ENCODE data around the gene NAPSA. TPM values are rescaled to one million over a fixed set of nuclear protein-coding genes. Genes with fewer than 3 reads are reported as not detected.
A peak's percentile ranks its signal among the peaks of the same experiment; 100 is the strongest.

Gene NAPSA
- total RNA-seq, 2 donors from 2014 or later, result 0.55 to 1.1 TPM

GRCh38 chr19:50387176-50387867 is 21.9 kb upstream of the NAPSA start:
- intact Hi-C loops (cut with DNase I, micrococcal nuclease), result no loop called here
- DNase-seq, result no peak
- ATAC-seq, result no peak

- ATAC-seq (no peak), DNase-seq (no peak)
- intact Hi-C loops (cut with DNase I, micrococcal nuclease), result no loop called here
These were observed 19.5 kb upstream of the NAPSA start for GRCh38 chr19:50384685-50385535.

GRCh38 chr19:50383852-50384684 is 18.6 kb upstream of the NAPSA start, which contains the start of gene POLD1:
TSS of gene POLD1 (plus strand) at chr19:50384347. CDS start at chr19:50398852, 14,505 bp downstream.
- intact Hi-C loops (cut with DNase I, micrococcal nuclease), result no loop called here
- peak; percentile 97 to 99 for DNase-seq
- ATAC-seq, result peak; percentile 92

GRCh38 chr19:50383001-50383851 is 17.8 kb upstream of the NAPSA start:
- intact Hi-C loops (cut with DNase I, micrococcal nuclease), result no loop called here
- DNase-seq, result no peak
- ATAC-seq, result no peak

- DNase-seq (no peak), ATAC-seq (no peak)
- intact Hi-C loops (cut with DNase I, micrococcal nuclease), result no loop called here
These were observed 16.7 kb upstream of the NAPSA start for GRCh38 chr19:50381881-50382729.

GRCh38 chr19:50380751-50381151 is 15.3 kb upstream of the NAPSA start:
- DNase-seq (no peak), ATAC-seq (no peak)
- intact Hi-C loops (cut with DNase I, micrococcal nuclease), result no loop called here

- DNase-seq (no peak), ATAC-seq (no peak)
- intact Hi-C loops (cut with DNase I, micrococcal nuclease), result no loop called here
These were observed 14.7 kb upstream of the NAPSA start for GRCh38 chr19:50380137-50380536.

- DNase-seq, result no peak
- intact Hi-C loops (cut with DNase I, micrococcal nuclease), result no loop called here
- ATAC-seq, result no peak
These were observed 14.2 kb upstream of the NAPSA start for GRCh38 chr19:50379602-50380001.

GRCh38 chr19:50378863-50379236 is 13.4 kb upstream of the NAPSA start:
- intact Hi-C loops (cut with DNase I, micrococcal nuclease), result no loop called here
- no peak for DNase-seq

GRCh38 chr19:50378169-50378862 is 12.9 kb upstream of the NAPSA start:
- ATAC-seq (no peak), DNase-seq (no peak)
- intact Hi-C loops (cut with DNase I, micrococcal nuclease), result no loop called here

More at GRCh38 chr19:50378863-50379236, 13.4 kb upstream of the NAPSA start:
- ATAC-seq, result no peak

- no peak for ATAC-seq
- no peak for DNase-seq
- intact Hi-C loops (cut with DNase I, micrococcal nuclease), result no loop called here
These were observed 12.1 kb upstream of the NAPSA start for GRCh38 chr19:50377517-50377916.

- ATAC-seq (peak; percentile 12), DNase-seq (peak; percentile 57 to 72)
- intact Hi-C loops (cut with DNase I, micrococcal nuclease), result no loop called here
These were observed 11.6 kb upstream of the NAPSA start for GRCh38 chr19:50377051-50377461.

GRCh38 chr19:50376166-50377050 is 11.0 kb upstream of the NAPSA start, which contains the start of gene NR1H2:
TSS of gene NR1H2 (plus strand) at chr19:50376457. CDS start at chr19:50377606, 1,149 bp downstream.
- peak; percentile 96 to 97 for DNase-seq
- intact Hi-C loops (cut with DNase I, micrococcal nuclease), result no loop called here
- peak; percentile 94 for ATAC-seq

- DNase-seq (no peak), ATAC-seq (no peak)
- intact Hi-C loops (cut with DNase I, micrococcal nuclease), result no loop called here
These were observed 6.6 kb upstream of the NAPSA start for GRCh38 chr19:50371914-50372475.
